Putamen (tissue), 1 donor: ENCODE measurements around the gene IL22RA2.

Source experiments
- DNase-seq: peaks from one replicate; pipeline ENCODE4 v3.0.0-alpha.2; 2016; ENCODE audit warnings: low spot score

Gene IL22RA2

GRCh38 chr6:137197684-137198645 is 24.5 kb upstream of the IL22RA2 start:
- DNase-seq = no peak

DNA sequence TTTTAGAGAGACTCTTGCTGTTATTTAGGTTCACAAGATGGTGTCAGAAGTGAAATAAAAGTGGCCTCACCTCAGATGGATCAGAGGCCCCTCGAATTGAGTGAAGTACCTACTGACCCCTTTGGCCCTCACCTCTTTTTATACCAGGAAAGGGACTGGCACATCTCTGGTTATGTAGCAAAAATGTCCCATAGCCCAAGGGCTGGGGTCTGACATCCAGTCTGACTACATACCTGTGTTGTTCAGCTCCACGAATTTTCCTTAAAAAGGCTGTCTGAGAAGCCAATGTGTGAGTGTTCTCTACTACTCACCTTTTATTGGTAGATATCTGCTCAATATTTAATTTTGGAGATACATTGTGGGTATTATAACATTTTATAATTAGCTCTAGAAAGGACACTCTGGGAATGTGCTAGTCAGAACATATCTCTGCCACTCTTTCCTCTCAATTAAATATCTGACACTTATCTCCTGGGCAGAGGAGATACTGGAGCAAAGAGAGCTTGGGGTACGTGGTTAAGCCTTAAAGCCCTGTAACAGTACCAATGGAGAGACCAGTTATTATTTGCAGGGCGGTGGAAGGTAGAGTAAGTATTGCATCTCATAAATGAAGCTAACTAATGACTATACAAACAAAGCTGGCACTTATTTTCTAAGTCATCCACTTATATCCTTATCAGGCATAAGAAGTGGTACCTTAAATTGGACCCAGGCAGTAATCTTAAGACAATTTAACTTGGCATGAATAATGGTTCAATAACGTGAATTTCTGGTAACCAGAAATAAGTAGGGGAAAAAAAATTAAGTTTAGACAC is 20.0 kb upstream of the IL22RA2 start:
- no peak for DNase-seq

- no peak for DNase-seq
These were observed 19.4 kb upstream of the IL22RA2 start for GRCh38 chr6:137192821-137193220.

DNA sequence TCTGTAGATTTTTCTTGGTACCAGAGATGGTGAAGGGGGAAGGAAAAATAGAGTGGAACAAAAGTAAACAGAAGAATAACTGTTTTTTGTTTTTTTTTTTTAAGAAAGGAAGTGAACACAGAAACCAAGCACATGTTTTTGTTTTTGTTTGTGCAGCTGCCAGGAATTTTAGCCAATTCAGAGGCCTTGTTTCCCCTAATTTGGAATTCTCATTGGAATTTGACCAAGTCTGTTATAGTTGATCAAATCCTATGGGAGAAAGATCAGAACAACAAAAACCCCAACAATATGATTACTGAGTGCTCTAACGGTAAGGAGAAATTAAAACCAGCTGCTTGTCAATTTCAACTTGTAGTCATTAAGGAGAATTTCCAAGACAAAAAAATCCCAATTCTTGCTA is 18.2 kb upstream of the IL22RA2 start:
- DNase-seq = no peak

DNA sequence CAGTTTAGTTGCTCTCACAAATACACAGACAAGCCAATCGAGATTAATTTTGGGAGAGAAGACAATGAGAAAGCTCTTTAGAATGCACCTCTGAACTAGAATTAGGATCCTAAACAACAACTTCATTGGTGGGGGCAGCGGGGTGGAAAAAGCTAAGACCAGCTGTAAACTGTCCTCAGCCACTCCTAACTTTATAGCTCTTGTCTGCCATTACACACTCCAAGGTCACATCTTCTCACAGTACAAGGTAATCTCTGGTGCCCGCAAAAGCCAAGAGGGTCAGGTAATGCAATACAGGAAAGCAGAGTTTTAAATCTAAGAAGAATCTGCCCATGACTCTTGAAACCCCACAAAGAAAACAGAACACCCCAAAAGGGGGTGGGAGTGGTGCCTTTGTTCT is 17.8 kb upstream of the IL22RA2 start:
- DNase-seq = no peak

- DNase-seq = no peak
These were observed 17.2 kb upstream of the IL22RA2 start for GRCh38 chr6:137190583-137191094.

DNA sequence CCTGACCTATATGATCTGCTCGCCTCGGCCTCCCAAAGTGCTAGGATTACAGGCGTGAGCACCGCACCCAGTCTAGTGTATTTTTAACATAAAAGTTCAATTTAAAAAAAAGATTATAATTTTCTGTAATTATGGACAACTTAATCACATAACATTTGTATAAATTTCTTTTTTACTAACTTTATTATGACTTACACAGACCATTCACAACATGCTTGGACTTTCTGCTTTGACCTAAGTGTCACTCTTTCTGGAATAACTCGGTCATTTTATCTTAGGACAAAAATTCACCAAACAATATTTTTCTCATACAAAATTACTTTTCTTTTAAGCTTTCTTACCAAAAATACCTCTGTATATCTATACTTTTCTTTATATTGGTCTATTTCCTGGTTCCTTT is 15.4 kb upstream of the IL22RA2 start:
- DNase-seq = no peak

DNA sequence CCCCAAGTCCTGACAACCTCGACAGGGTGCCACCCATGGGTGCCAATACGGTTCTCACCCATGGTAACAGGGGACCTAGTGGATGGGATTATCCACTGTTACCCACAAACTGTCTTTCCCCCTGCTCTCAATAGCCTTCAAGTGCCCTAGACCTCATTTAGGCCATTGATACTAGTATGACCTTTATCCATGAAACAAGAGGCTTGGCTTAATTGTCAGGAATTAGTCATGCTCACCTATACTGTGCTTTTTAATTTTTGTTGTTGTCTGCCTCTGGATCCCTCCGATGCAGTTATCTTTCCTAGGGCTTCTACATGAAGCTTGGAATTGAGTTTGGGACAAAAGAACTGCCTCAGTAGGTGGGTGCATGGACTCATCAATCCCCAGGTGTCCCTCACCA is 11.8 kb upstream of the IL22RA2 start:
- DNase-seq = no peak

DNA sequence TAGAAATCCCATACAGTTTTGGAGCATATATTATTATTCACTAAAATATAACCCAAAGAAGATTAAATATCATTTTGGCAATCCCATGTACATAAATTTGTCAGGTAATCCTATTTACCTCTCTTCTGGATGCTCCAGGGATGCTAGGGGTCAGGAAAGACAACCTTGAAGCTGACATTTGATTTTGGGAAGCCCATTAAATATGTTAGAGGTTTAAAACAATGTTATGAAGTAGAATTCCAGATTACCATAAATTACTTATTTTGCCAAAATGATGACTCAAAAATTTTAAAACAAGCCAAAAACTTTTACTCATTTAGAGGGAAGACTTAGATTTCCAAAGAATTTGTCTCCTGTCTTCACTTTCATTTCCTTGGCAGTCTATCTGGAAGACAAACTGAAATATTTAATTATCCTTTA is 9.2 kb upstream of the IL22RA2 start:
- DNase-seq = no peak

GRCh38 chr6:137181891-137182653 is 8.6 kb upstream of the IL22RA2 start:
- no peak for DNase-seq

GRCh38 chr6:137177611-137178010 is 4.2 kb upstream of the IL22RA2 start:
- DNase-seq = no peak

- DNase-seq = no peak
These were observed 3.3 kb upstream of the IL22RA2 start for GRCh38 chr6:137176729-137177128.

DNA sequence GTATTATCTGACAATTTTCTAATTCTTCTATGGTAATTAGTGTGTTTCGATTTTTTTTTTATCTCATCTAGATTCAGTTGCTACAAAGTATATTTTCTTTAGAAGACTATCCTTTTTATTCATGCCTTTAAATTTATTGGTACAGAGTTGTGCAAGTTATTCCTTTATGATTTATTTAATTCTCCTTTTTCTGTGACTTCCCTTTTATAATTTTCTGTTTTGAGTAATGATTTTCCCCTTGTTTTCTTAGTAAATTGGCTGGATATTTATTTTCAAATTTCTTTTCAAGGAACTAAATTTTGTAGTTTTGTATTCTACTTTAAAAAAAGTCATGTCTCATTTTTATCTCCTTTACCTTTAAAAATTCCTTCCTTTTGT is 2.4 kb upstream of the IL22RA2 start:
- DNase-seq = no peak

DNA sequence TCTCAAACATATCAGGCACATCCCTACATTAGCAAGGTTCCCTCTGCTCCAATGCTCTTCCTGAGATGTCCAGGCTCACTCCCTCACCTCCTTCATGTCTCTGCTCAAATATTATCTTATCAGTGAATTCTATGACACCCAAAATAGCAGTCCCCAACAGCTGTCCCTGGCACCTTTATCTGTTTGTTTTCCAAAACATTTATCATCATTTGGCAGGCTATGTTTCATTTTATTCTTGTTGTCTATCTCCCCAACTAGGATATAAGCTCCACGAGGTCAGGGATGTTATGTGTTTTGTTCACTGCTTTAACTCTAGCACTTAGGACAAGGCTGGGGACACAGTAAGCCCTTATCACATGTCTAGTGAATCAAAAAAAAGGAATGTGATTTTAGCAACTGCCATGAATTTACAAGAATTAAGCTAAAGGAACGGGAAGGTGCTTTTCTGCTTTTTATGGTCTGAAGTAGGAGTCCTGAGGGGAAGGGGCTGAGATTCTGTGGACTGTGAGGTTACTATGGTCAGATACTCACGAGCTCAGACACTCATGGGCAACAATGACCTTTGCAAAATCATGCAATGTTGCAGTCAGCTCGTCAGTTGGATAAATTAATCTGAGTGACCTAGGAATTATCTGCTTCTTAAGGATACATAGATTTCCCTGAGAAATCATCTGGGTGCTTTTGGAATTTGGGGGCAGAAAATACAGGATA is 1.9 kb upstream of the IL22RA2 start:
- no peak for DNase-seq

GRCh38 chr6:137172734-137173431 is 561 bp downstream of the IL22RA2 start:
- no peak for DNase-seq

GRCh38 chr6:137171824-137172733 is 1.4 kb downstream of the IL22RA2 start:
- no peak for DNase-seq

GRCh38 chr6:137171053-137171374 is 2.4 kb downstream of the IL22RA2 start:
- no peak for DNase-seq

DNA sequence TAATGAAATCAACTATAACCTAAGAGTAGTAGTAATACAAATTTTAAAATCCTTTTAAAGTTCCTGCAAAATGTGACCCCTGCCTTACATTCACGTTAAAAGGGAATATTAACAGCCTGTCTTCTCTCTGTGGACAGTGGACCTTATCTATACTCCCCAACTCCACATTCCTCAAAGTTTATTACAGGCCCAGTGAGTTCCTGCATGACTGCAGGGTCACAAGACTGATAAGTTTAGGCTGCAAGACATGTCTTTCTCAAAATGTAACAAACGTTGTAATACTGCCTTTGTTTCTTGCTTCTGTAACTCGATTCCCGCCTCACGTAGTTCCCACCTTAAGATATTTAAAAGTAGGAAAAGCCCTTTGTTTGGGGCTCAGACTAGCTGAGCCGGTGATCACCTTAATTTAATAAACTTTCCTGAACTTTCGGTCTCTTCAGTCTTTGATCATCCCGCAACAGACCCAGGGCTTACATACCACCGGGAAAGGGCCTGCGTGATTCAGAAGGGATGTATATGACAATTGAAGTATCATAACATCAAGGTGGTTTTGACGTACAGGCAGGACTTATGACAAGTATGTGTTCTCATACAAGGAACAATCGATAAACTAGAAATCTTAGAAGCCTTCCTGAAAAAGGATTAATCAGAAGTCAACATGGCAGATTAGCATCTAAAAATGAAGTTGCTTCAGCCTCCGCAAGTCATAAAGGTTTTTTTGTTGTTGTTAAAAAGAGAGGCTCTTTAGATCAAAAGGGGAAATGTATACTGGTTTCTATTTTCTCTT is 3.0 kb downstream of the IL22RA2 start:
- DNase-seq = no peak
